ENCODE results near the gene SLC5A9. TPM values are rescaled to one million over a fixed set of nuclear protein-coding genes. Genes with fewer than 3 reads are reported as not detected.

SLC5A9 gene
- total and polyA plus RNA-seq, 2 experiments from 2014 or later = 0.10 TPM

DNA sequence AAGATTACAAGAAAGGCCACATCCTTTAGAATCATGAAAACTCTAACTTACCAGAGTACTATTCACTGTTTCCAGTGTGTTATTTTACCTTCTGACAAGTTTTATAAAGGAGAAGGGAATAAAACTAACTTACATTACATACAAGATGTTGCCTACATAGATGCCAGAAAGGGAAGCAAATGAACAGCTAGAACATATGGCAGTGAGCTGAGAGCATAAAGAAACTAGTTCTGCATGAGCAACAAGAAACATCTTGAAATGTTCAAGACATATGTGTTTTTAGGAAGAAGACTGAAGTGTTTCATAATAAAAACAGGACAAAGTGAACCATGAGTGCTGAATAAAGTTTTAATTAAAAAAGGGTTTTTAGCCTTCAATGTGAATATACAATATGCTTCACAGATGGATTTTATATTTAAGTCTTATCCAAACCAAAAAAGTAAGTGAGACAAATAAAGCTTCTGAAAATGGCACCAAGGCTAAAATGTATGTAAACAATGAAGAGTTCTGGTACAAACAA lies 39.4 kb downstream of the SLC5A9 start:
- no peaks in the 10 kb centered on the region for H3K36me3 Mint-ChIP-seq (ENCODE audit: low read depth)
- H3K9me3 Mint-ChIP-seq = no peaks in the 10 kb centered on the region
- no peak overlapping the region for H3K4me3 Mint-ChIP-seq

More for the DNA sequence above, 39.4 kb downstream of the SLC5A9 start:
- Histone ChIP-seq H3K4me3 (no peak overlapping the region), H2AFZ (no peak overlapping the region), H3K4me2 (no peak overlapping the region), H3F3A (replicated peaks; ENCODE audit: low read depth) (no peaks in the 10 kb centered on the region), H3K79me2 (replicated peaks; ENCODE audit: insufficient read depth) (no peaks in the 10 kb centered on the region), H3K9me2 (ENCODE audit: insufficient read depth) (no peaks in the 10 kb centered on the region), H3K27me3 (ENCODE audit: insufficient read depth) (no peaks in the 10 kb centered on the region), H3K27ac (ENCODE audit: low read depth) (no peak overlapping the region), H4K20me1 (replicated peaks; ENCODE audit: insufficient read depth) (no peaks in the 10 kb centered on the region; the same call in 1 of the 2 replicates), H3K36me3 (ENCODE audit: insufficient read depth) (no peaks in the 10 kb centered on the region), H3K4me1 (ENCODE audit: insufficient read depth) (no peaks in the 10 kb centered on the region)
- Mint-ChIP-seq H3K27me3 (ENCODE audit: insufficient read depth, low read depth, poor library complexity) (peaks cover 3% of the 10 kb centered on the region), H3K27ac (no peak overlapping the region), H3K4me1 (no peaks in the 10 kb centered on the region)
- DNase-seq (ENCODE audit: low spot score) (no peak), ATAC-seq (no peak)
- TF ChIP-seq JUNB (IDR thresholded peaks at IDR 0.05; ENCODE audit: unreplicated experiment) (no peak), EZH2 (IDR thresholded peaks at IDR 0.05; ENCODE audit: low read depth, unreplicated experiment) (no peak)
- TF ChIP-seq, protein P1, sequence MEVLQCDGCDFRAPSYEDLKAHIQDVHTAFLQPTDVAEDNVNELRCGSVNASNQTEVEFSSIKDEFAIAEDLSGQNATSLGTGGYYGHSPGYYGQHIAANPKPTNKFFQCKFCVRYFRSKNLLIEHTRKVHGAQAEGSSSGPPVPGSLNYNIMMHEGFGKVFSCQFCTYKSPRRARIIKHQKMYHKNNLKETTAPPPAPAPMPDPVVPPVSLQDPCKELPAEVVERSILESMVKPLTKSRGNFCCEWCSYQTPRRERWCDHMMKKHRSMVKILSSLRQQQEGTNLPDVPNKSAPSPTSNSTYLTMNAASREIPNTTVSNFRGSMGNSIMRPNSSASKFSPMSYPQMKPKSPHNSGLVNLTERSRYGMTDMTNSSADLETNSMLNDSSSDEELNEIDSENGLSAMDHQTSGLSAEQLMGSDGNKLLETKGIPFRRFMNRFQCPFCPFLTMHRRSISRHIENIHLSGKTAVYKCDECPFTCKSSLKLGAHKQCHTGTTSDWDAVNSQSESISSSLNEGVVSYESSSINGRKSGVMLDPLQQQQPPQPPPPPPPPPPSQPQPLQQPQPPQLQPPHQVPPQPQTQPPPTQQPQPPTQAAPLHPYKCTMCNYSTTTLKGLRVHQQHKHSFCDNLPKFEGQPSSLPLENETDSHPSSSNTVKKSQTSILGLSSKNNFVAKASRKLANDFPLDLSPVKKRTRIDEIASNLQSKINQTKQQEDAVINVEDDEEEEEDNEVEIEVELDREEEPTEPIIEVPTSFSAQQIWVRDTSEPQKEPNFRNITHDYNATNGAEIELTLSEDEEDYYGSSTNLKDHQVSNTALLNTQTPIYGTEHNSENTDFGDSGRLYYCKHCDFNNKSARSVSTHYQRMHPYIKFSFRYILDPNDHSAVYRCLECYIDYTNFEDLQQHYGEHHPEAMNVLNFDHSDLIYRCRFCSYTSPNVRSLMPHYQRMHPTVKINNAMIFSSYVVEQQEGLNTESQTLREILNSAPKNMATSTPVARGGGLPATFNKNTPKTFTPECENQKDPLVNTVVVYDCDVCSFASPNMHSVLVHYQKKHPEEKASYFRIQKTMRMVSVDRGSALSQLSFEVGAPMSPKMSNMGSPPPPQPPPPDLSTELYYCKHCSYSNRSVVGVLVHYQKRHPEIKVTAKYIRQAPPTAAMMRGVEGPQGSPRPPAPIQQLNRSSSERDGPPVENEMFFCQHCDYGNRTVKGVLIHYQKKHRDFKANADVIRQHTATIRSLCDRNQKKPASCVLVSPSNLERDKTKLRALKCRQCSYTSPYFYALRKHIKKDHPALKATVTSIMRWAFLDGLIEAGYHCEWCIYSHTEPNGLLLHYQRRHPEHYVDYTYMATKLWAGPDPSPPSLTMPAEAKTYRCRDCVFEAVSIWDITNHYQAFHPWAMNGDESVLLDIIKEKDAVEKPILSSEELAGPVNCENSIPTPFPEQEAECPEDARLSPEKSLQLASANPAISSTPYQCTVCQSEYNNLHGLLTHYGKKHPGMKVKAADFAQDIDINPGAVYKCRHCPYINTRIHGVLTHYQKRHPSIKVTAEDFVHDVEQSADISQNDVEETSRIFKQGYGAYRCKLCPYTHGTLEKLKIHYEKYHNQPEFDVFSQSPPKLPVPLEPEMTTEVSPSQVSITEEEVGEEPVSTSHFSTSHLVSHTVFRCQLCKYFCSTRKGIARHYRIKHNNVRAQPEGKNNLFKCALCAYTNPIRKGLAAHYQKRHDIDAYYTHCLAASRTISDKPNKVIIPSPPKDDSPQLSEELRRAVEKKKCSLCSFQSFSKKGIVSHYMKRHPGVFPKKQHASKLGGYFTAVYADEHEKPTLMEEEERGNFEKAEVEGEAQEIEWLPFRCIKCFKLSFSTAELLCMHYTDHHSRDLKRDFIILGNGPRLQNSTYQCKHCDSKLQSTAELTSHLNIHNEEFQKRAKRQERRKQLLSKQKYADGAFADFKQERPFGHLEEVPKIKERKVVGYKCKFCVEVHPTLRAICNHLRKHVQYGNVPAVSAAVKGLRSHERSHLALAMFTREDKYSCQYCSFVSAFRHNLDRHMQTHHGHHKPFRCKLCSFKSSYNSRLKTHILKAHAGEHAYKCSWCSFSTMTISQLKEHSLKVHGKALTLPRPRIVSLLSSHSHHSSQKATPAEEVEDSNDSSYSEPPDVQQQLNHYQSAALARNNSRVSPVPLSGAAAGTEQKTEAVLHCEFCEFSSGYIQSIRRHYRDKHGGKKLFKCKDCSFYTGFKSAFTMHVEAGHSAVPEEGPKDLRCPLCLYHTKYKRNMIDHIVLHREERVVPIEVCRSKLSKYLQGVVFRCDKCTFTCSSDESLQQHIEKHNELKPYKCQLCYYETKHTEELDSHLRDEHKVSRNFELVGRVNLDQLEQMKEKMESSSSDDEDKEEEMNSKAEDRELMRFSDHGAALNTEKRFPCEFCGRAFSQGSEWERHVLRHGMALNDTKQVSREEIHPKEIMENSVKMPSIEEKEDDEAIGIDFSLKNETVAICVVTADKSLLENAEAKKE (CRISPR knock-in tag; IDR thresholded peaks at IDR 0.05) = no peak
- TF ChIP-seq, protein P2, sequence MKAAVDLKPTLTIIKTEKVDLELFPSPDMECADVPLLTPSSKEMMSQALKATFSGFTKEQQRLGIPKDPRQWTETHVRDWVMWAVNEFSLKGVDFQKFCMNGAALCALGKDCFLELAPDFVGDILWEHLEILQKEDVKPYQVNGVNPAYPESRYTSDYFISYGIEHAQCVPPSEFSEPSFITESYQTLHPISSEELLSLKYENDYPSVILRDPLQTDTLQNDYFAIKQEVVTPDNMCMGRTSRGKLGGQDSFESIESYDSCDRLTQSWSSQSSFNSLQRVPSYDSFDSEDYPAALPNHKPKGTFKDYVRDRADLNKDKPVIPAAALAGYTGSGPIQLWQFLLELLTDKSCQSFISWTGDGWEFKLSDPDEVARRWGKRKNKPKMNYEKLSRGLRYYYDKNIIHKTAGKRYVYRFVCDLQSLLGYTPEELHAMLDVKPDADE (IDR thresholded peaks at IDR 0.05) = no peak

Data from GM23338 (cell line).